Ascending aorta (tissue), 2 donors: Measurements from ENCODE around the gene CAMKMT. TPM values are rescaled to one million over a fixed set of nuclear protein-coding genes. Genes with fewer than 3 reads are reported as not detected.

Source experiments
- DNase-seq, 2 donors: peaks; one replicate each; pipeline ENCODE4 v3.0.0-alpha.2; 2019; ENCODE audit warnings: low spot score in 2 of 2
- H3K27ac ChIP-seq, 2 donors: fragments of 200-600 bp; sonication (generic); one replicate each; pipeline ENCODE4 v1.5.1; 2016 to 2017; ENCODE audit warnings: mild to moderate bottlenecking in 1 of 2
- H3K27me3 ChIP-seq: fragments of 200-600 bp; sonication (generic); one replicate; pipeline ENCODE4 v1.5.1; 2017
- H3K36me3 ChIP-seq, 2 donors: fragments of 200-600 bp; sonication (generic); one replicate each; pipeline ENCODE4 v1.5.1; 2016
- H3K4me1 ChIP-seq, 2 donors: fragments of 200-600 bp; sonication (generic); one replicate each; pipeline ENCODE4 v1.5.1; 2016 to 2017; ENCODE audit warnings: mild to moderate bottlenecking in 1 of 2
- H3K4me3 ChIP-seq, 2 donors: fragments of 200-600 bp; sonication (generic); one replicate each; pipeline ENCODE4 v1.5.1; 2016 to 2017; ENCODE audit warnings: mild to moderate bottlenecking in 1 of 2
- H3K9me3 ChIP-seq, 2 donors: fragments of 200-600 bp; sonication (generic); one replicate each; pipeline ENCODE4 v1.5.1; 2016
- intact Hi-C: fragments of 100-400 bp; cut with DNase I; formaldehyde crosslinking; loops from one replicate; pipeline ENCODE4 v1.15.1; 2023
- total RNA-seq: library from RNA; depleted of rRNA; stranded (reverse); fragments of >200 nt; gene quantifications from one replicate; pipeline ENCODE4 v1.1.0, GENCODE V29; 2016
- TF ChIP-seq, protein P1 (sequence below), 3 experiments: fragments of 200-600 bp in 2 of 3; fragments of 450-650 bp in 1 of 3; sonication (generic) in 2 of 3; IDR thresholded peaks; one replicate each; pipeline ENCODE4 v1.5.1; 2016 to 2019; ENCODE audit warnings: antibody characterized with exemption in 3 of 3, mild to moderate bottlenecking in 1 of 3, moderate library complexity in 1 of 3

Gene CAMKMT
- total RNA-seq, 1 donor from 2014 or later, result 5.1 TPM

DNA sequence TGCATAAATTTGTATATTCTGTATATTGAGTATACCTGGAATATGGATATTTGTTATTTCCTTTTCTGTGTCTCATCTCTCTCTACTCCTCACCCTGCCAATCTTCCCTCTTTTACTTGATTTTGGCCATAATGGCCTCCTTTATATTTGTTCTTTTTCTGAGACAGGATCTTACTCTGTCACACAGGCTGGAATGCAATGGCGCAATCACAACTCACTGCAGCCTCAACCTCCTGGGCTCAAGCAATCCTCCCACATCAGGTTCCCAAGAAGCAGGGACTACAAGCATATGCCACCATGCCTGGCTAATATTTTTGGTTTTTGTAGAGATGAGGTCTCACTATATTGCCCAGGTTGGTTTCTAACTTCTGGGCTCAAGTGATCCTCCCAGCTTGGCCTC lies 30.9 kb upstream of the CAMKMT start:
- Histone ChIP-seq H3K4me1 (peaks cover 0 to 21% of the 10 kb centered on the region in 2 donors), H3K36me3 (peaks cover 14 to 48% of the 10 kb centered on the region in 2 donors), H3K9me3 (no peaks in the 10 kb centered on the region), H3K27me3 (no peaks in the 10 kb centered on the region), H3K4me3 (no peak overlapping the region), H3K27ac (peak overlapping the region in 1 of 2 donors; percentile 14)
- DNase-seq, result no peak
- TF ChIP-seq, protein P1, sequence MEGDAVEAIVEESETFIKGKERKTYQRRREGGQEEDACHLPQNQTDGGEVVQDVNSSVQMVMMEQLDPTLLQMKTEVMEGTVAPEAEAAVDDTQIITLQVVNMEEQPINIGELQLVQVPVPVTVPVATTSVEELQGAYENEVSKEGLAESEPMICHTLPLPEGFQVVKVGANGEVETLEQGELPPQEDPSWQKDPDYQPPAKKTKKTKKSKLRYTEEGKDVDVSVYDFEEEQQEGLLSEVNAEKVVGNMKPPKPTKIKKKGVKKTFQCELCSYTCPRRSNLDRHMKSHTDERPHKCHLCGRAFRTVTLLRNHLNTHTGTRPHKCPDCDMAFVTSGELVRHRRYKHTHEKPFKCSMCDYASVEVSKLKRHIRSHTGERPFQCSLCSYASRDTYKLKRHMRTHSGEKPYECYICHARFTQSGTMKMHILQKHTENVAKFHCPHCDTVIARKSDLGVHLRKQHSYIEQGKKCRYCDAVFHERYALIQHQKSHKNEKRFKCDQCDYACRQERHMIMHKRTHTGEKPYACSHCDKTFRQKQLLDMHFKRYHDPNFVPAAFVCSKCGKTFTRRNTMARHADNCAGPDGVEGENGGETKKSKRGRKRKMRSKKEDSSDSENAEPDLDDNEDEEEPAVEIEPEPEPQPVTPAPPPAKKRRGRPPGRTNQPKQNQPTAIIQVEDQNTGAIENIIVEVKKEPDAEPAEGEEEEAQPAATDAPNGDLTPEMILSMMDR (IDR thresholded peaks at IDR 0.05), result no peak
- intact Hi-C loops, result no loop called here

DNA sequence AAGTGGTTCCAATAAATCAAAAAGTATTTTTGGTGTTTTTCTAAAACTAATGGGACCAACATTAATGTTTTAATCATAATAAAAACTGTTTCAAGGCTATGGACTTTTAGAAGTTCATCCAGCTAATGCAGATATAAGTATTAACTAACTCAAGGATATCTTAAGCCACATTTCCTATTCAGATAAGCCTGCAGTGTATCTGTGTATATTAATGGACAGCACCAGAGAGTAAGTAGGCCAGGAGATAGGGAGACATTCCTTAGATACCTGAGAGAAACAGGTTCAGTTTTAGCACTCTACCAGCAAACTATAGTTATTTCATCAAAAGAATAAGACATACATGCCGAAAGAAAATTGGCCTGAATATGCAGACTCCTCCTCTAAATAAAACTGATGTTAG lies 27.8 kb upstream of the CAMKMT start:
- intact Hi-C loops, result no loop called here
- Histone ChIP-seq H3K36me3 (peaks cover 31 to 65% of the 10 kb centered on the region in 2 donors), H3K9me3 (no peaks in the 10 kb centered on the region), H3K27me3 (no peaks in the 10 kb centered on the region), H3K4me1 (peaks cover 0 to 8% of the 10 kb centered on the region in 2 donors), H3K4me3 (no peak overlapping the region), H3K27ac (peak overlapping the region; percentile 19 to 36)
- no peak for DNase-seq
- TF ChIP-seq, protein P1 (IDR thresholded peaks at IDR 0.05), result no peak

DNA sequence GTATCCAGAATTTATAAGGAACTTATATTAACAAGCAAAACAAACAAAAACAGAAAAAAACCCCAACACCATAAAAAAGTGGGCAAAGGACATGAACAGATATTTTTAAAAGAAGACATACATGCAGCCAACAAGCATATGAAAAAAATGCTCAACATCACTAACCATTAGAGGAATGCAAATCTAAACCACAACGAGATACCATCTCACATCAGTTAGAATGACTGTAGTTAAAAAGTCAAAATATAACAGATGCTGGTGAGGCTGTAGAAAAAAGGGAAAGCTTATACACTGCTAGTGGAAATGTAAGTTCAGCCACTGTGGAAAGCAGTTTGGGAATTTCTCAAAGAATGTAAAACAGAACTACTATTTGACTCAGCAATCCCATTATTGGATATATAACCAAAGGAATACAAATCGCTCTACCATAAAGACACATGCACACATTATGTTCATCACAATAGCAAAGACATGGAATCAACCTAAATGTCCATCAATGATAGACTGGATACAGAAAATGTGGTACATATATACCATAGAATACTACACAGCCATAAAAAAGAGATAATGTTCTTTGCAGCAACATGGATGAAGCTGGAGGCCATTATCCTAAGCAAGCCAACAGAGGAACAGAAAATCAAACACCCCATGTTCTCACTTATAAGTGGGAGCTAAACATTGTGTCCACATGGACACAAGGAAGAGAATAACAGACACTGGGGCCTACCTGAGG lies 25.8 kb upstream of the CAMKMT start:
- H3K36me3 ChIP-seq, result peaks cover 35 to 66% of the 10 kb centered on the region in 2 donors
- intact Hi-C loops, result no loop called here
- H3K9me3 ChIP-seq, result no peaks in the 10 kb centered on the region
- no peaks in the 10 kb centered on the region for H3K27me3 ChIP-seq
- H3K4me3 ChIP-seq, result no peak overlapping the region
- no peak for DNase-seq
- H3K27ac ChIP-seq, result no peak overlapping the region
- peaks cover 0 to 4% of the 10 kb centered on the region in 2 donors for H3K4me1 ChIP-seq
- TF ChIP-seq, protein P1 (IDR thresholded peaks at IDR 0.05), result no peak

DNA sequence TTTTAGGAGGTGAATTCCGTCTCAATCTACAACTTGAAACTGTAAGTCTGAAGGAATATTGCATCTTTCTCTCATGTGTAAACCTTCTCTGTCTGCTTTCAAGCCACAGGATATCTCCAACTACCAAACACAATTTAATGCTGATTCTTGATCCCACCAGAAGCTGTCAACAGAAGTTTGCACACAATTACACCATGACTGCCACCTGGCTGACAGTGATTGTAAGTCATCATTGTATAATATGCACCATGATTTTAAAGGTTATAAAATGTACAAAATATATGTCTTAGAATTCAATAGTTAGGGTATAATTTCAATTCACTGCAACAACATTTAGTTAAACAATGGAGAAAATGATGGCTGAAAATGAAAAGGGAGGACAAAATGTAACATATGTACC lies 18.9 kb upstream of the CAMKMT start:
- intact Hi-C loops, result loop anchor here (5.0 kb wide), 1 partner anchor 96 kb away; no protein-coding TSS in a partner anchor
- Histone ChIP-seq H3K36me3 (peaks cover 24 to 58% of the 10 kb centered on the region in 2 donors), H3K27ac (no peak overlapping the region), H3K9me3 (no peaks in the 10 kb centered on the region), H3K4me1 (peaks cover 0 to 12% of the 10 kb centered on the region in 2 donors), H3K27me3 (no peaks in the 10 kb centered on the region), H3K4me3 (no peak overlapping the region)
- no peak for DNase-seq
- TF ChIP-seq, protein P1 (IDR thresholded peaks at IDR 0.05), result peak in 1 of 3 experiments; percentile 29

DNA sequence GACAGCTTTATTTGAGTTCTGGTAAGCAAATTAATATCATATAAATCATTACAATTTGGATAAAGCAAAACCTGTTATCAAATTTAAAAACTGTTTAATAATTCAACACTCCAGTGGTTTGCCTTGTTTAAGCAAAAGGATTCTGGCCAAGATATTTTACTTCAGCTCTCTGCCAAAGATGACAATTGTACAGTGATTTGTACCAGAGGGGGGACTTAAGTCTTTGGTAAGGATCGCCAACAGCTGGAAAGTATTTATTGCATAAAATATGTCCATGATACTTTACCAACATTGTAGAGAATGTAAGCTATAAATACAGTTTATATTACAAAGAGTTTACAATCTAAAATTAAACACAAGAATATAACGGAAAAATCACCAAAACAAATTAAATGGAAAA lies 14.2 kb upstream of the CAMKMT start:
- Histone ChIP-seq H3K4me1 (peaks cover 3 to 36% of the 10 kb centered on the region in 2 donors), H3K27me3 (no peaks in the 10 kb centered on the region), H3K27ac (no peak overlapping the region), H3K4me3 (no peak overlapping the region), H3K36me3 (peaks cover 5 to 21% of the 10 kb centered on the region in 2 donors), H3K9me3 (no peaks in the 10 kb centered on the region)
- TF ChIP-seq, protein P1 (IDR thresholded peaks at IDR 0.05), result no peak
- DNase-seq, result no peak
- intact Hi-C loops, result no loop called here
